Osteoblast (primary cell): ENCODE measurements around the gene ANKS1B. TPM values are rescaled to one million over a fixed set of nuclear protein-coding genes. Genes with fewer than 3 reads are reported as not detected.

ENCODE experiments used
- DNase-seq: peaks from one replicate; pipeline ENCODE4 v3.0.0; 2011; ENCODE audit warnings: low spot score, mixed read lengths; ENCODE audit not compliant: insufficient read length; ENCODE audit errors: missing footprints
- H2AFZ ChIP-seq: 2 replicates; pipeline ENCODE4 v1.6.0; 2011; ENCODE audit warnings: mild to moderate bottlenecking, low read length
- H3K27ac ChIP-seq: 2 replicates; pipeline ENCODE4 v1.5.1; 2011; ENCODE audit warnings: mild to moderate bottlenecking, low read depth, low read length, moderate library complexity
- H3K27me3 ChIP-seq: 2 replicates; pipeline ENCODE4 v1.6.0; 2012; ENCODE audit warnings: mild to moderate bottlenecking, control low read depth, inconsistent platforms, low read length, moderate library complexity; ENCODE audit not compliant: insufficient read depth
- H3K36me3 ChIP-seq: 2 replicates; pipeline ENCODE4 v1.5.1; 2011; ENCODE audit warnings: mild to moderate bottlenecking, low read length, control low read depth, moderate library complexity; ENCODE audit not compliant: insufficient read depth
- H3K4me1 ChIP-seq: 2 replicates; pipeline ENCODE4 v1.5.1; 2011; ENCODE audit warnings: mild to moderate bottlenecking, low read length, control low read depth, moderate library complexity; ENCODE audit not compliant: insufficient read depth
- H3K4me2 ChIP-seq: 2 replicates; pipeline ENCODE4 v1.6.0; 2011; ENCODE audit warnings: mild to moderate bottlenecking, low read length; ENCODE audit not compliant: insufficient read depth
- H3K4me3 ChIP-seq: fragments of 200-600 bp; sonication (generic); 3 replicates; pipeline ENCODE4 v1.5.1; 2012; ENCODE audit warnings: mild to moderate bottlenecking, low read length, inconsistent platforms; ENCODE audit not compliant: insufficient read depth
- H3K79me2 ChIP-seq: 2 replicates; pipeline ENCODE4 v1.6.0; 2012; ENCODE audit warnings: mild to moderate bottlenecking, low read length, control low read depth, inconsistent platforms; ENCODE audit not compliant: insufficient read depth
- H3K9me3 ChIP-seq: 2 replicates; pipeline ENCODE4 v1.5.1; 2011; ENCODE audit warnings: low read depth, low read length, control low read depth
- H4K20me1 ChIP-seq: 2 replicates; pipeline ENCODE4 v1.6.0; 2012; ENCODE audit warnings: mild to moderate bottlenecking, low read length, control low read depth; ENCODE audit not compliant: insufficient read depth
- CTCF ChIP-seq: IDR thresholded peaks from 2 replicates; pipeline ENCODE4 v1.5.1; 2011; ENCODE audit warnings: mild to moderate bottlenecking, low read depth, low read length, moderate library complexity; ENCODE audit errors: extremely low read depth
- total RNA-seq: library from RNA; depleted of rRNA; stranded (reverse); fragments of >200 nt; gene quantifications from 2 replicates; pipeline ENCODE4 v1.2.3, GENCODE V29; 2012

The ANKS1B gene
- total RNA-seq, 1 donor, result 2.2 TPM

DNA sequence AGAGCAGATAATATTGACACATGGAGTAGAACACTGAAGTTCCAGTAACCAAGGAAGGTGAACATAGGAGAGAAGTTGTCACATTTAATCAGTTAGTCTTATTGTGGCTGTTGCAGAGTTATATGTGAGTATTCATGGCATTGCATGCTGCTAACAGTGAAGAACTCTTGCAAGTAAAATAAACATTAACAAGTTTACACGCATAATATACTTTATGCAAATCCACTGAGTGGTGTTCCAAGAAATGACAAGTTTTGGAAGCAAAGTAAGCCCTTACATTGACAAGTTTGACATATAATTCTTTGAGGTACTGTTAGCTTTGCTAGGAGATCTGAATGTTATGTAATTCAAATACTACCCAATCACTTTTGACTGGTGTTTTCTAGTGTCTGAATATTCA is 125.6 kb downstream of the ANKS1B start:
- H3K79me2 ChIP-seq, result no peaks in the 10 kb centered on the region
- H3K27me3 ChIP-seq, result no peaks in the 10 kb centered on the region
- no peaks in the 10 kb centered on the region for H3K36me3 ChIP-seq
- H4K20me1 ChIP-seq, result no peaks in the 10 kb centered on the region
- no peaks in the 10 kb centered on the region for H3K9me3 ChIP-seq
- no peak for DNase-seq
- H3K4me3 ChIP-seq, result no peak overlapping the region
- no peak overlapping the region for H3K4me2 ChIP-seq
- TF ChIP-seq CTCF, result no peak
- H2AFZ ChIP-seq, result no peak overlapping the region
- H3K27ac ChIP-seq, result no peak overlapping the region
- no peaks in the 10 kb centered on the region for H3K4me1 ChIP-seq

DNA sequence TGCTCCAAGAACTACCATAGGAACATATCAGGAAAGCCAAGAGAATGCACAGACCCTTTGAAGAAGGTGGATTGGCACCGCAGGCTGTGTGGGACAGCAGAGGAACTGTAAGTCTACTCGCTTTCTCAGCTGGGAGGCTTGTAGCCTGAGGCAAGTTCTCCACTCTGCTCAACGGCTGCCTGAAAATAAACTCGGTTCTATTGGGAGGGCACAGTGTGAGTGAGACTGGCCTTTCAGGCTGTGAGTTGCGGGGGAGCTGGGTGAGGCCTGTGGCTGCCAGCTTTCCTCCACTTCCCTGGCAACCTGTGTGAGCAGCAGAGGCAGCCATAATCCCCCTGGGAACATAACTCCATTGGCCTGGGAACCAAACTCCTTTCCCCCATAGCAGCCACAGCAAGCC is 132.1 kb downstream of the ANKS1B start:
- DNase-seq, result no peak
- Histone ChIP-seq H3K27ac (no peak overlapping the region), H3K4me2 (no peak overlapping the region), H3K4me1 (no peaks in the 10 kb centered on the region), H3K79me2 (no peaks in the 10 kb centered on the region), H3K27me3 (no peaks in the 10 kb centered on the region), H3K4me3 (no peak overlapping the region), H4K20me1 (no peaks in the 10 kb centered on the region), H2AFZ (no peak overlapping the region), H3K9me3 (no peaks in the 10 kb centered on the region), H3K36me3 (no peaks in the 10 kb centered on the region)
- no peak for TF ChIP-seq CTCF

GRCh38 chr12:99847936-99848335 is 136.8 kb downstream of the ANKS1B start:
- Histone ChIP-seq H3K27me3 (no peaks in the 10 kb centered on the region), H4K20me1 (no peaks in the 10 kb centered on the region), H3K4me1 (no peaks in the 10 kb centered on the region), H3K4me2 (no peak overlapping the region), H3K36me3 (no peaks in the 10 kb centered on the region), H2AFZ (no peak overlapping the region), H3K27ac (no peak overlapping the region), H3K4me3 (no peak overlapping the region), H3K79me2 (no peaks in the 10 kb centered on the region), H3K9me3 (no peaks in the 10 kb centered on the region)
- no peak for DNase-seq
- TF ChIP-seq CTCF, result no peak

DNA sequence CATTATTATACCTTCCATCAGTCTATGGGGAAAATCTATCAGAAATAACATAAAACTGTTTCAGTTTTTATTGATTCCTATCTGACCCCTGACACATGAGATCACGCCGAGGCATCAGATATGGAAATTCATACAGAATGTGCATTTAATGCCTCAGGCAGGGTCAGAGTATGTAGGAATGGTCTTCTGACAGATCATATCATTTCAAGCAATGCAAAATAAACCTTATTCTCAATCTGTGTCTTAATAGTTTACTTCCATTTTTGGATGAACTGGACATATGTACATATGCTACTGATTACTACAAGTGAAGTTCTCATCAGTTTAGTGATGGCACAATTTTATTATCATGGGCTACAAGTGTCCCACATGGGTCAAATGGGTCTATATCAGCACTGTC is 150.0 kb downstream of the ANKS1B start:
- no peaks in the 10 kb centered on the region for H3K79me2 ChIP-seq
- no peak overlapping the region for H2AFZ ChIP-seq
- H3K4me1 ChIP-seq, result no peaks in the 10 kb centered on the region
- no peak for TF ChIP-seq CTCF
- H3K4me3 ChIP-seq, result no peak overlapping the region
- no peaks in the 10 kb centered on the region for H4K20me1 ChIP-seq
- H3K36me3 ChIP-seq, result no peaks in the 10 kb centered on the region
- H3K4me2 ChIP-seq, result no peak overlapping the region
- no peaks in the 10 kb centered on the region for H3K9me3 ChIP-seq
- no peak for DNase-seq
- no peak overlapping the region for H3K27ac ChIP-seq
- H3K27me3 ChIP-seq, result no peaks in the 10 kb centered on the region
